Measurements from ENCODE around the gene PCBP4. TPM values are rescaled to one million over a fixed set of nuclear protein-coding genes. Genes with fewer than 3 reads are reported as not detected.

The PCBP4 gene
- total RNA-seq: 22.8 and 23.5 TPM in 2 replicates

- intact Hi-C loops (cut with micrococcal nuclease): no loop called here
Measured at GRCh38 chr3:51967384-51968169, at the start of gene PCBP4. Gene PCBP4 (minus strand): TSS chr3:51967454. CDS start chr3:51961240, 6,214 bp downstream.

DNA sequence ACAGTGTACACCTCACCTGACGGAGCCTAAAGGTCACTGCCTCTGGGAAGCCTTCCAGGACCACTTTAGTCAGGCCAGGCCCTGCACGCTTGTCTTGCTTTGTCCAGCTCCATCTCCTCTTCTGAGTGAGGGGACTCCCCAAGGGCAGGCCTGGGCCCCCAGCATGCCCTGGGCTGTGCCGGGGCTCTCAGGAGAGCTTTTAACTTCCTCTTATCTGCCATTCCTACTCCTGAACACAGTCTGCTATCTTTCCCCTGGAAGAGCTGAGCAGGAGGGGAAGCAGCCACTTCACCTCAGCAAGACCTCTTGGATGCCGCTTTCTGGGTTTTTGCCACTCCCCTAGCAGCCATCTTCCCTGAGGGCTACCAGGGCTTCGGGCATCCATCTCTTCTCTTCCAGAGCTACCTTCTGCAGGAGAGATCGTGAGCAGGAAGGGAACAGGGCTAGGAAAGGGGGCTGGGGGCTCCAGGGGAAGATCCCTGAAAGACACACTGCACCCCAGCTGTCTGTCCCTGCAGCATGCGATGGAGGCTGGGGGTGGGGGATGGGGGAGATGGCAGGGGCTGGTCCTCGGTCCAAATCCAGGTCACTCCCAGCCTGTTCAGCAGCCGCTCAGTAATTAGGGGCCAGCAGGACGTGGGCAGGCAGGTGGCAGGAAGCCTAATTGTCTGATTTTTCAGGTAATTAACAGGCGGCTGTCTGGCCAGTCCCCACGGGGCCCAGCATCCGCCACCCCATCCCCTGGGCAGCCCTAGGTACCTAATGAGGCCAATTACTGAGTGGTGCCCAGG is 48.4 kb upstream of the PCBP4 start:
- intact Hi-C loops (cut with micrococcal nuclease): no loop called here

DNA sequence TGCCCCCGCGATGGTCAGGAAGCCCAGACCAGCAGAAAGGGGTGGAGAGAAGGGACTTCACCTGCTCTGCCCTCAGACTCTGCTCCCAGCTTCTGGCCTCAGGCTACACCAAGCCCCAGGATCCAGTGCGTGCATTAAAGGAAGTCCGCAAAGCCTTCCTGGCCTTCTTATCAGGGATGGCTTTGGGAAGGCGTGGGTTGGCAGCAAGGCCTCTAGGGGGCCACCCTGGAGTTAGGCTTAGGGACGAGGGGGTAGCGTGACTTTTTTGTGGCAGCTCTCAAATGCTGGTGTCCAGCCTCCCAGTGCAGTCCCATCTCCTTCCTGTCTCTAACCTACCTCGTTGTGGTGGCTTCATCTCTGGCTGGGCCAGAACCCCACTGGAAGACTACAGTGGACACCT is 47.4 kb upstream of the PCBP4 start:
- intact Hi-C loops (cut with micrococcal nuclease): no loop called here

DNA sequence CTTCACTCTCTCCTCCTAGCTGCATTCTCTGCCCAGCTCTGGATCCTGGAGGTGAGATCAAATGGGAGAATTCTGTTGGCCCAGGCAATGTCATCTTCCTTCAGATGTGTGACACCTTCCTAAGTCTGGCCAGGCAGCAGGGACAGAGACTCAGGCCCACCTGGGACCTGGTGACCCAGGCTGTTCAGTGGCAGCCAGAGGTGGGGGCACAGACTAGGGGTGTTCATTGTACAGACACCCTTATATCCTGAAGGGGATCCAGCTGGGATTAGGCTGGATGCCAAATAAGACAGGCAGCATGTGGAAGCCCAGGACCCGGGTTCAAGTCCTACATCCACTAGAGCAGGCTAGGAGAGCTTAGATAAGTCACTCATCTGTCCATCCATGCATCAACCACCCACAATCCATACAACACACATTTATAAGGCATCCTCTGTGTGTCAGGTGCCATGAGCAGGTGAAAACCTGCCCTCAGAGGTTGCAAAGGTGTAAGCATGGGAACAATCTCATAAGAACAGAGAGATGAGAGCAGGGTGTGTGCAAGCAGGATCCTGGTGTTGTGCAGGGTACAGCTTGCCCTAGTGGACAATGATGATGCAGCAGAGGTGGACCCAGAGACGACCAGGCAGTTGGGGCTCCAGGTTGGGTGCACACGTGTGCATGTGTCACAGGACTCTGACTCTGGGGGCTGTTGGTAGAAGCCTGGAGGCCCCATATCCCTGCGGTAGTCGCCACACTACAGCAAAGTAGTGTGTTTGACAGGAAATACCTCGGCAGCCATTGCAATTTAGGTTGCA is 46.7 kb upstream of the PCBP4 start:
- intact Hi-C loops (cut with micrococcal nuclease): no loop called here

DNA sequence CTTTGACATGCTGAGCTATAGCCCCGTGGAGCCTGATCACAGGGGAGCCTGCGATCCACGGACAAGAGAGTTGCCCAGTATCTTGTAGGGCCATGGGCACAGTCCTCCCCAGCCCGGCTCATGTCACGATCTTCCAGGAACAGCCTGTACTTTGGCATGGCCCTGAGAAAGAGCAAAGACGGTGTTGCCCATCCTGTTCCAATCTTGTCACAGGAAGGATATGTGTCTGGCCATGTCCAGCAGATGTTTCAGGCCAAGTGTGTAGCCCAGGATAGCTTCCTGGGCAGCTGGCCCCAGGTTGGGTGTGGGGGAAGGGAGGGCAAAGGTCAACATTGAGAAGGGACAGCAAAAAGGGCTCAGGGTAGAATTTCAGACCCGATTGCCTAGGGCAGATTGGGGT is 45.4 kb upstream of the PCBP4 start:
- intact Hi-C loops (cut with micrococcal nuclease): no loop called here

DNA sequence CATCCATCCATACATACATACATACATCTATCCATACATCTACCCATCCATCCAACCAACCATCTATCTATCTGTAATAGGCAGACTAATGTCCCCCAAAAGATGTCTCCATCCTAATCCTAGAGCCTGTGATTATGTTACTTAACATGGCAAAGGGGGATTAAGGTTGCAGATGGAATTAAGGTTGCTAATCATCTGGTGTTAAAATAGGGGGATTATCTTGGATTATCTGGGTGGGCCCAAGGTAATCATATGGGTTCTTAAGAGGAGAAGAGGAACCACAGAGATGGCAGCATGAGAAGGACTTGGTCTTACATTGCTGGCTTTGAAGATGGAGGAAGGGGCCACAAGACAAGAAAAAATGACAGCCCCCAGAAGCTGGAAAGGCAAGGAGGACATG is 43.2 kb upstream of the PCBP4 start:
- intact Hi-C loops (cut with micrococcal nuclease): no loop called here

GRCh38 chr3:52007291-52007690 is 40.0 kb upstream of the PCBP4 start:
- intact Hi-C loops (cut with micrococcal nuclease): loop anchor here (10.0 kb wide), 1 partner anchor 338 kb away; no protein-coding TSS in a partner anchor

DNA sequence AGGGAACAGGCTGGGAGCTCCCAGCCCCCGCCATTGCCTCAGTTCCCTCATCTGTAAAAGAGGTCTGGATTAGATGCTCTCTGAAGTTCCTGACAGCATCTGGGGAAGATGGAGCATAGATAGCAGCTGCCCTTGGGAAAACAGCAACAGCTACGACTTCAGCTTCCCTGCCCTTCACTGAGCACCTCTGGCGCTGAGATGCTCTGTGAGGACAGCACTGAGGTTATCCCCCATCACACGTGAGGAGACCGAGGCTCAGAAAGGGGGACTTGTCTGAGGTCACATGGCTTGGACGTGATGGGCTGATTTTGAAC is 39.5 kb upstream of the PCBP4 start:
- intact Hi-C loops (cut with micrococcal nuclease): loop anchor here (10.0 kb wide), 1 partner anchor 338 kb away; no protein-coding TSS in a partner anchor

DNA sequence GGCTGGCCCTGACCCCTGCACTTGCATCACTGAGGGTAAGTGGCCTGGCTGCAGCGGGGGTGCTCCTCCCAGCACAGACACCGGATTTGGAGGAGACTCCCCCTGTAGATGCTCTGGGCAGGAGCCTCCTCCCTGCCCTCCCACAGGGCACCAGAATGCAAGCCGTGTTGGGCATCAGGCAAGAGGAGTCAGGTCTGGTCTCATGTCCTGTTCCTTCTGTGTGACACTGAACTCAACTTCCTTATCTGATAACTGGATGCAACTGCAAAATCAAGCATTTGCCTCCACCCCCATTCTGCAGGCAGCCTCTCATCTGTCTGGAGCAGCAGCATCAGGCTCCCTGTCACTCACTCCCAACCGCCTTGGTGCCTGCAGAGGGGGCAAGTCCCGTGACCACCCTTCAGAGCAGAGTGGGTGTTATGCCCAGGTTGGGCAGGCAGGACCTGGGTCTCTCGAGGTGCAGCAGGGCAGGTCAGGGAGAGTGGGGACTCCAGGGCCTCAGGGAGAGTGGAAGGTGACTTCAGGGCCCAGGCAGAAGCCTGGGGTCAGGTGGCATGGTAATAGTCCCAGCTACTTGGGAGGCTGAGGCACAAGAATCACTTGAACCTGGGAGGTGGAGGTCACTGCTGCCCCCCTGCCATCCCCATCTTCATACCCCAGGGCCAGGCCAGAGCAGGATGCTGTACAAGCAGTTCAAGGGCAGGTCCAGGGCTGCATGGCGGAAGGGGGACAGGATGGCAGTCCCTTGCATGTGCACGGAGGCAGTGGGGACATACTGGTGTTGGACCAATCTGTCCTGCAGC is 39.0 kb upstream of the PCBP4 start:
- intact Hi-C loops (cut with micrococcal nuclease): loop anchor here (10.0 kb wide), 1 partner anchor 339 kb away; no protein-coding TSS in a partner anchor

DNA sequence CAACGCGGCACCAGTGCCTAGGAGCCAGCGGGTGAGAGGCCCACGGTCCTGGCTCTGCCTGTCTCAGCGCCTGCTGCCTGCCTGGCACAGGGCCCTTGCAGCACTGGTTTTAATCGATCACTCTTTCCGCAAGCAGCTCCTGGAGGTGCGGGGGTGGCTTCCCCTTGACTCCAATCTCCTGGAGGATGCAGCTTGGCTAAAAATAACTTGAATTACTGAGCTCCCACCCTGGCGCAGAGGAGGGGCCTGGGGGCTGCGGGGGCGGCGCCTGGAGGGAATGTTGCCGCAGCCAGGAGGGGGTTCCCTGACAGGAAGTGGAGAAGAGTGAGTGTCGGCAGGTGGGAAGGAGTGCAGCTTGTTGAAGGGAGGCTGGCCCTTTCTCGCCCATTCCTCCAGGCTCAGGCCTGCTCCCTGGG is 38.3 kb upstream of the PCBP4 start:
- intact Hi-C loops (cut with micrococcal nuclease): loop anchor here (10.0 kb wide), 1 partner anchor 339 kb away; no protein-coding TSS in a partner anchor

GRCh38 chr3:52004906-52005395 is 37.7 kb upstream of the PCBP4 start:
- intact Hi-C loops (cut with micrococcal nuclease): loop anchor here (10.0 kb wide), 1 partner anchor 340 kb away; no protein-coding TSS in a partner anchor

GRCh38 chr3:52004163-52004787 is 37.0 kb upstream of the PCBP4 start:
- intact Hi-C loops (cut with micrococcal nuclease): loop anchor here (10.0 kb wide), 1 partner anchor 341 kb away; no protein-coding TSS in a partner anchor

DNA sequence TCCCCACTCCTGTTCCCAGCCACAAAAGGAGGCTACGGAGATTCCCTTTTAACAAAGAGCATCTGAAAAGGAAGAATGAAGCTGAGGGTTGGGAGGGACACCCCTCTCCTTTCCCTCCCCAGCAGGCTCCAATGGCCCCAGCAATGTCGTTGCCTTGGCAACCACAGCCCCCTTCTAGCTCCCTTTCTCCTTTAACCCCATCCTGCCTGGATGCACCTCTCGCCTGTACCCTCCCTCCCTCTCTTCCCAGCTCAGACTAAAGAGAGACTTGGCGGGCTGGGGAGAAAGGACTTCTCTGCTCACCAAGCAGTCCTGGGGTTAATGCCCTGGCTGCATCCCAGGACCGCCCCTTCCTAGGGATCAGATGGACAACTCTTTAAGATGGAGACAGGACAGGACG is 35.5 kb upstream of the PCBP4 start:
- intact Hi-C loops (cut with micrococcal nuclease): loop anchor here (10.0 kb wide), 1 partner anchor 342 kb away; no protein-coding TSS in a partner anchor

GRCh38 chr3:52001443-52001974 is 34.3 kb upstream of the PCBP4 start:
- intact Hi-C loops (cut with micrococcal nuclease): loop anchor here (1.0 to 10.0 kb wide), 4 partner anchors 52 to 343 kb away; no protein-coding TSS in a partner anchor

GRCh38 chr3:51999846-52000245 is 32.6 kb upstream of the PCBP4 start:
- intact Hi-C loops (cut with micrococcal nuclease): loop anchor here (10.0 kb wide), 1 partner anchor 345 kb away; no protein-coding TSS in a partner anchor

DNA sequence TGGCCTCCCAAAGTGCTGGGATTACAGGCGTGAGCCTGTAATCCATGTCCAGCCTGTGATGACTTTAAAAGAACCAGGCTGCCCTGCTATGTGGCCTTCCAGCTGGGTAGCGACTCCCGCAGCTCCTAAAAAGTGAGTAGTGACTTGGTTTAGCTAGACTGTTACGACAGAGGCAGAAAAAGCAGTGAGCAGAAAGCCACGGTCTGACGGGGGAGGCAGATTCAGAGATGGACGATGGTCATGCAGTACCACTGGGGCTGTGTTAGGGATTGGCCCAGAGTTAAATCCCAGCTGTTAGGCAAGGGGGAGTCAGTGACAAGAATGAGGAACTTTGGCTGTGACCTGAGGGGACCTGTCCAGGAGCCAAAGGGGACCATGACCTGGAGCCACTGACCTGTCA is 31.5 kb upstream of the PCBP4 start:
- intact Hi-C loops (cut with micrococcal nuclease): no loop called here

GRCh38 chr3:51997935-51998596 is 30.8 kb upstream of the PCBP4 start:
- intact Hi-C loops (cut with micrococcal nuclease): no loop called here

DNA sequence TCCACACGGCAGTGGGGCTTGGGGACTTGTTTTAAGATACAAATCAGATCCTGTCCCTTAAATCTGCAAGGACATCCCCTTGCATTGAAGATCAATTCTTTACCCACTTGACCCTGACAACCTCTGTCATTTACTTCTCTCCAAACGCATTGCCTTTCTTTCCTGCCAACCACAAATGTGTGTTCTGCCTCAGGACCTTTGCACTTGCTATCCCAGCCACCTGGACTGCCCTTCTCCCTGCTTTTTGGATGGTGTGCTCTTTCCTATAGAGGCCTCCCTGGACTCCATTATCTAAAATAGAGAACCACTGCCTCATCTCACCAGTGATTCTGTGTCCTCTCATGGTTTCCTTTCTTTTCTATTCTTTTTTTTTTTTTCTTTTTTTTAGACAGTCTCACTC is 29.9 kb upstream of the PCBP4 start:
- intact Hi-C loops (cut with micrococcal nuclease): no loop called here

All from T-helper 2 cell treated with Interferon-gamma antibody and Interleukin-4, amounts not matched to agents 100 ng/mL and 5 ng/mL, for 36 hours (primary cell).